OCI-LY3 (cell line): ENCODE measurements around the gene IKZF2.

Experiments used
- H2AFZ ChIP-seq: fragments of 200-600, 300-600 bp; shearing (Covaris generic); 2 replicates; pipeline ENCODE4 v1.6.0; 2014; ENCODE audit warnings: antibody characterized with exemption, low read depth, low read length
- H3K27ac ChIP-seq: fragments of 200-600, 300-600 bp; sonication (generic); 2 replicates; pipeline ENCODE4 v1.5.1; 2014; ENCODE audit warnings: mild to moderate bottlenecking, low read length, moderate library complexity, mixed read lengths
- H3K27me3 ChIP-seq: fragments of 200-600, 300-600 bp; sonication (generic); 2 replicates; pipeline ENCODE4 v1.6.1; 2014; ENCODE audit warnings: low read depth, low read length, mixed read lengths
- H3K36me3 ChIP-seq: fragments of 200-600, 300-600 bp; sonication (generic); replicated peaks from 2 replicates; pipeline ENCODE3; 2014; ENCODE audit warnings: low read depth, low read length, mixed read lengths
- H3K4me1 ChIP-seq: fragments of 300-600, 200-600 bp; sonication (generic); 2 replicates; pipeline ENCODE4 v1.6.1; 2014; ENCODE audit warnings: low read length, mixed read lengths
- H3K4me2 ChIP-seq: fragments of 200-600, 300-600 bp; sonication (generic); 2 replicates; pipeline ENCODE4 v1.6.1; 2014; ENCODE audit warnings: low read length, mixed read lengths
- H3K4me3 ChIP-seq: fragments of 300-600, 200-600 bp; sonication (generic); 2 replicates; pipeline ENCODE4 v1.5.1; 2014; ENCODE audit warnings: antibody characterized with exemption, mild to moderate bottlenecking, low read length, moderate library complexity
- H3K79me2 ChIP-seq: fragments of 300-600, 200-600 bp; shearing (Covaris generic); 2 replicates; pipeline ENCODE4 v1.6.1; 2014; ENCODE audit warnings: mild to moderate bottlenecking, low read length, mixed read lengths
- H3K9ac ChIP-seq: fragments of 300-600, 200-600 bp; shearing (Covaris generic); 2 replicates; pipeline ENCODE4 v1.6.0; 2014; ENCODE audit warnings: mild to moderate bottlenecking, low read length, moderate library complexity
- H3K9me3 ChIP-seq: fragments of 200-600, 300-600 bp; shearing (Covaris generic); 2 replicates; pipeline ENCODE4 v1.6.1; 2014; ENCODE audit warnings: low read length, mixed read lengths; ENCODE audit not compliant: insufficient read depth
- H4K20me1 ChIP-seq: fragments of 200-600, 300-600 bp; sonication (generic); 2 replicates; pipeline ENCODE4 v1.6.1; 2016; ENCODE audit warnings: low read length, mixed read lengths; ENCODE audit not compliant: insufficient read depth
- EZH2phosphoT487 ChIP-seq: fragments of 200-600 bp; shearing (Covaris generic); IDR thresholded peaks from 2 replicates; pipeline ENCODE4 v1.6.1; 2018; ENCODE audit warnings: antibody characterized with exemption, mixed run types, low read depth
- TF ChIP-seq, protein P1 (sequence below): fragments of 200-600, 300-600 bp; sonication (generic); IDR thresholded peaks from 2 replicates; pipeline ENCODE4 v1.5.1; 2014; ENCODE audit warnings: antibody characterized with exemption, low read length, low read depth

IKZF2 gene

DNA sequence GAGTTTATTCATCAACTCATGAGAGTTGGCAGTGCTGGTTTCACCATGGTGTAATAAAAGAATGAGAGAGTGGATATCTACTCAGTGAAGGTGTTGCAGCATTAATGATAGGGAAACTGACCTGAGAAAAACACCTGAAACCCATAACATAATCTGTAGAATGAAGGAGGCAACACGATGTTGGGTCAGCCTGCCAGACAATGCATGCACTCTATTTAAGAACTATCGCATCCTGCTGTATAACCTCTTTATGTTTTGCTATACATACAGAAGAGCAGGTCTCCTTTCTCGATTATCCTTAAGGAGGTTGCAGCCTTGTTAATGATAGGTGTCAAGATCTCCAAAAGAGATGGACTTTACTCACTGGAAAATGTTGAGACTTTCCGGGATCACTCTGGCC lies 65.9 kb downstream of the IKZF2 start:
- H4K20me1 ChIP-seq = no peaks in the 10 kb centered on the region
- H3K4me2 ChIP-seq = no peak overlapping the region
- TF ChIP-seq, protein P1, sequence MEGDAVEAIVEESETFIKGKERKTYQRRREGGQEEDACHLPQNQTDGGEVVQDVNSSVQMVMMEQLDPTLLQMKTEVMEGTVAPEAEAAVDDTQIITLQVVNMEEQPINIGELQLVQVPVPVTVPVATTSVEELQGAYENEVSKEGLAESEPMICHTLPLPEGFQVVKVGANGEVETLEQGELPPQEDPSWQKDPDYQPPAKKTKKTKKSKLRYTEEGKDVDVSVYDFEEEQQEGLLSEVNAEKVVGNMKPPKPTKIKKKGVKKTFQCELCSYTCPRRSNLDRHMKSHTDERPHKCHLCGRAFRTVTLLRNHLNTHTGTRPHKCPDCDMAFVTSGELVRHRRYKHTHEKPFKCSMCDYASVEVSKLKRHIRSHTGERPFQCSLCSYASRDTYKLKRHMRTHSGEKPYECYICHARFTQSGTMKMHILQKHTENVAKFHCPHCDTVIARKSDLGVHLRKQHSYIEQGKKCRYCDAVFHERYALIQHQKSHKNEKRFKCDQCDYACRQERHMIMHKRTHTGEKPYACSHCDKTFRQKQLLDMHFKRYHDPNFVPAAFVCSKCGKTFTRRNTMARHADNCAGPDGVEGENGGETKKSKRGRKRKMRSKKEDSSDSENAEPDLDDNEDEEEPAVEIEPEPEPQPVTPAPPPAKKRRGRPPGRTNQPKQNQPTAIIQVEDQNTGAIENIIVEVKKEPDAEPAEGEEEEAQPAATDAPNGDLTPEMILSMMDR = no peak
- no peak for TF ChIP-seq EZH2phosphoT487
- H2AFZ ChIP-seq = no peak overlapping the region
- no peaks in the 10 kb centered on the region for H3K4me1 ChIP-seq
- no peak overlapping the region for H3K9ac ChIP-seq
- H3K79me2 ChIP-seq = no peaks in the 10 kb centered on the region
- no peak overlapping the region for H3K27ac ChIP-seq
- H3K9me3 ChIP-seq = no peaks in the 10 kb centered on the region
- H3K4me3 ChIP-seq = no peak overlapping the region
- H3K36me3 ChIP-seq = no peaks in the 10 kb centered on the region
- H3K27me3 ChIP-seq = no peaks in the 10 kb centered on the region

DNA sequence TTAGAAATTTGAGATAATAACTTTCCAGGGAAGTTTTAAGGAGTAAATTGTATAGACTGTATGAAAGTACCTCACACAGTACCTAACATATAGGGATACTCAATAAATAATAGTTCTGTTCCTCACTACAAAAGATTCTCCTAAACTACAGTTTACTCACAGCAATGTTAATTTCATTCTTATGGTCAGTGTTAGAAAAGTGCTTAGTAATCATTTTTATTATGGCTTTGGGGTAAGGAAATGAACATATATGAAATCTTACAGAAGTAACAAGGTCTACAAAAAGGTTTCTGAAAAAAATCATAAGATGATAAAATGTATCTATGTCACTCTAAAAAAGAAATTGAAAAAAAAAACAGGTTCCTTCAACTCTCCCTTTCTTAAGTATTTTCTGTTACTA lies 67.2 kb downstream of the IKZF2 start:
- H3K79me2 ChIP-seq = no peaks in the 10 kb centered on the region
- H3K4me1 ChIP-seq = no peaks in the 10 kb centered on the region
- no peak overlapping the region for H3K4me2 ChIP-seq
- H3K9me3 ChIP-seq = no peaks in the 10 kb centered on the region
- no peak overlapping the region for H3K27ac ChIP-seq
- H3K36me3 ChIP-seq = no peaks in the 10 kb centered on the region
- no peak overlapping the region for H3K9ac ChIP-seq
- no peaks in the 10 kb centered on the region for H3K27me3 ChIP-seq
- no peak overlapping the region for H2AFZ ChIP-seq
- H3K4me3 ChIP-seq = no peak overlapping the region
- TF ChIP-seq, protein P1 = no peak
- TF ChIP-seq EZH2phosphoT487 = no peak
- no peaks in the 10 kb centered on the region for H4K20me1 ChIP-seq

- Histone ChIP-seq H3K4me2 (no peak overlapping the region), H3K27ac (no peak overlapping the region), H2AFZ (no peak overlapping the region), H3K79me2 (no peaks in the 10 kb centered on the region), H4K20me1 (no peaks in the 10 kb centered on the region), H3K9me3 (no peaks in the 10 kb centered on the region), H3K27me3 (no peaks in the 10 kb centered on the region), H3K4me3 (no peak overlapping the region), H3K9ac (no peak overlapping the region), H3K36me3 (no peaks in the 10 kb centered on the region), H3K4me1 (no peaks in the 10 kb centered on the region)
- no peak for TF ChIP-seq EZH2phosphoT487
- TF ChIP-seq, protein P1 = no peak
Observed at GRCh38 chr2:213080969-213081617, 70.3 kb downstream of the IKZF2 start.

GRCh38 chr2:213079756-213080155 lies 71.7 kb downstream of the IKZF2 start:
- TF ChIP-seq, protein P1 = no peak
- no peak for TF ChIP-seq EZH2phosphoT487
- no peaks in the 10 kb centered on the region for H3K79me2 ChIP-seq

More at GRCh38 chr2:213079756-213080155, 71.7 kb downstream of the IKZF2 start:
- no peak overlapping the region for H3K4me3 ChIP-seq
- H3K27ac ChIP-seq = no peak overlapping the region
- H3K9ac ChIP-seq = no peak overlapping the region
- H3K4me2 ChIP-seq = no peak overlapping the region
- no peak overlapping the region for H2AFZ ChIP-seq
- H3K4me1 ChIP-seq = no peaks in the 10 kb centered on the region
- no peaks in the 10 kb centered on the region for H3K9me3 ChIP-seq
- H4K20me1 ChIP-seq = no peaks in the 10 kb centered on the region
- no peaks in the 10 kb centered on the region for H3K36me3 ChIP-seq
- no peaks in the 10 kb centered on the region for H3K27me3 ChIP-seq
